Measurements from ENCODE around the gene FAM168A. TPM values are rescaled to one million over a fixed set of nuclear protein-coding genes. Genes with fewer than 3 reads are reported as not detected.

The FAM168A gene
- total RNA-seq, 1 donor from 2014 or later, result 19.3 TPM

DNA sequence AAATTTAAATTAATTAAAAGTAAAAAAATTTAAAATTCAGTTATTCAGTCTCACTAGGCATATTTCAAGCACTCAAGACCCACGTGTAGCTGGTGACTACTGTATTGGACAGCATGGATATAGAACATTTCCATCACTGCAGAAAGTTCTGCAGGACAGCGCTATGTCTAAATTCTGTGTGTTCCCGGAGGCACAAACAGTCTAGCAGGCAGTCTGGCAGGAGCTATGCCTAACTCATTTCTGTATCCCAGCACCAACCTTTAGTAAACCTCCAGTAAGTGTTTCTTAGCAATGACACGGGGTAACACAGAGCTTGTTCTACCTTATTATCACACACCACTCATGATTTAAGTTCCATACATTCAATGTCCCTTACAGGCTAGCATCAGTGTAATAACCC, 48.5 kb downstream of the FAM168A start:
- H3K9me3 Mint-ChIP-seq, result no peaks in the 10 kb centered on the region
- Histone ChIP-seq H3K9ac (no peak overlapping the region), H3K27ac (no peak overlapping the region), H3K4me2 (no peak overlapping the region), H3K9me3 (ENCODE audit: low read depth) (no peaks in the 10 kb centered on the region), H3K36me3 (no peaks in the 10 kb centered on the region), H2AFZ (replicated peaks) (no peak overlapping the region), H3K79me2 (ENCODE audit: low read depth) (peaks cover 48% of the 10 kb centered on the region), H3F3A (ENCODE audit: low read depth) (peaks cover 9% of the 10 kb centered on the region), H3K4me1 (peaks cover 20% of the 10 kb centered on the region), H4K20me1 (ENCODE audit: low read depth) (peaks cover 29% of the 10 kb centered on the region), H3K4me3 (no peak overlapping the region), H3K27me3 (no peaks in the 10 kb centered on the region)
- no peak overlapping the region for H3K4me3 Mint-ChIP-seq
- H3K27ac Mint-ChIP-seq, result no peak overlapping the region
- H3K4me1 Mint-ChIP-seq, result peaks cover 13% of the 10 kb centered on the region
- TF ChIP-seq EZH2phosphoT487 (IDR thresholded peaks at IDR 0.05) (no peak), EZH2 (IDR thresholded peaks at IDR 0.05) (no peak)
- TF ChIP-seq, protein P1, sequence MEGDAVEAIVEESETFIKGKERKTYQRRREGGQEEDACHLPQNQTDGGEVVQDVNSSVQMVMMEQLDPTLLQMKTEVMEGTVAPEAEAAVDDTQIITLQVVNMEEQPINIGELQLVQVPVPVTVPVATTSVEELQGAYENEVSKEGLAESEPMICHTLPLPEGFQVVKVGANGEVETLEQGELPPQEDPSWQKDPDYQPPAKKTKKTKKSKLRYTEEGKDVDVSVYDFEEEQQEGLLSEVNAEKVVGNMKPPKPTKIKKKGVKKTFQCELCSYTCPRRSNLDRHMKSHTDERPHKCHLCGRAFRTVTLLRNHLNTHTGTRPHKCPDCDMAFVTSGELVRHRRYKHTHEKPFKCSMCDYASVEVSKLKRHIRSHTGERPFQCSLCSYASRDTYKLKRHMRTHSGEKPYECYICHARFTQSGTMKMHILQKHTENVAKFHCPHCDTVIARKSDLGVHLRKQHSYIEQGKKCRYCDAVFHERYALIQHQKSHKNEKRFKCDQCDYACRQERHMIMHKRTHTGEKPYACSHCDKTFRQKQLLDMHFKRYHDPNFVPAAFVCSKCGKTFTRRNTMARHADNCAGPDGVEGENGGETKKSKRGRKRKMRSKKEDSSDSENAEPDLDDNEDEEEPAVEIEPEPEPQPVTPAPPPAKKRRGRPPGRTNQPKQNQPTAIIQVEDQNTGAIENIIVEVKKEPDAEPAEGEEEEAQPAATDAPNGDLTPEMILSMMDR (IDR thresholded peaks at IDR 0.05), result no peak
- no peaks in the 10 kb centered on the region for H3K36me3 Mint-ChIP-seq
- H3K27me3 Mint-ChIP-seq (ENCODE audit: insufficient read depth, low read depth), result no peaks in the 10 kb centered on the region
- no peak for DNase-seq (ENCODE audit: low spot score)

DNA sequence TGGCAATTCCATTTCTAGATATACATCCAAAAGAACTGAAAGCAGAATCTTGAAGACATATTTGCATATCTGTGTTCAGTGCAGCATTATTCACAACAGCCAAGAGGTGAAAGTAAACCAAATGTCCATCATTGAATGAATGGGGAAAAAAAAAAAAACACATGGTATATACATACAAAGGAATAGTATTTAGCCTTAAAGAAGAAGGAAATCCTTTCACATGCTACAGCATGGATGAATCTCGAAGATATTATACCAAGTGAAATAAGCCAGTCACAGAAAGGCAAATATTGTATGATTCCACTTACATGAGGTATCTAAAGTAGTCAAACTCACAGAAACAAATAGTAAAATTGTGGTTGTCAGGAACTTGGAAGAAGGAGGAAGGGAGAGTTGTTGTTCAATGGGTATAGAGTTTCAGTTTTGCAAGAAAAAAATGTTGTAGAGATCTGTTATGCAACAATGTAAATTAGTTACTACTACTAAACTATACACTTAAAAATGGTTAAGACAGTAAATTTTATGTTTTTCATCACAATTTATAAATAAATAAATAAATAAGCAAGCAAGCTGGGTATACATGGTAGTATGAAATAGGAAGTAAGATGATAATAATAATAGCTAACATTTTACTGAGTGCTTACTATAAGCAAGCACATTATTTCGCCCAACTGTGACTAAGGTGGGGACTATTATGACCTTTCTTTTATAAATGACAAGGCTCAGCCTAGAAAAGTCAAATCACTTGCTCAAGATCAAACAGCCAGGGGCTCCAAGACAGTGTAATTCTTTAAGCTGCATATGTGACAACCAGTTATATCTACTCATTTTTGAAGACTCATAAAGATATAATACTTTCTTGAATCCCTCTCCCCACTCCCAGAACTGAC, 50.0 kb downstream of the FAM168A start:
- no peak overlapping the region for H3K27ac ChIP-seq
- H3K27me3 ChIP-seq, result no peaks in the 10 kb centered on the region
- DNase-seq (ENCODE audit: low spot score), result no peak
- no peak overlapping the region for H3K27ac Mint-ChIP-seq
- no peak for TF ChIP-seq EZH2phosphoT487 (IDR thresholded peaks at IDR 0.05)
- TF ChIP-seq EZH2 (IDR thresholded peaks at IDR 0.05), result no peak
- TF ChIP-seq, protein P1 (IDR thresholded peaks at IDR 0.05), result no peak
- no peaks in the 10 kb centered on the region for H3K9me3 ChIP-seq (ENCODE audit: low read depth)
- no peaks in the 10 kb centered on the region for H3K9me3 Mint-ChIP-seq
- H3K4me3 Mint-ChIP-seq, result no peak overlapping the region
- H3K4me1 ChIP-seq, result peaks cover 20% of the 10 kb centered on the region
- H3K9ac ChIP-seq, result no peak overlapping the region
- peaks cover 50% of the 10 kb centered on the region for H3K79me2 ChIP-seq (ENCODE audit: low read depth)
- peaks cover 12% of the 10 kb centered on the region for H3K4me1 Mint-ChIP-seq
- no peak overlapping the region for H3K4me2 ChIP-seq
- no peaks in the 10 kb centered on the region for H3K27me3 Mint-ChIP-seq (ENCODE audit: insufficient read depth, low read depth)
- H3K36me3 ChIP-seq, result no peaks in the 10 kb centered on the region
- H3K4me3 ChIP-seq, result no peak overlapping the region
- no peak overlapping the region for H2AFZ ChIP-seq (replicated peaks)
- no peaks in the 10 kb centered on the region for H3K36me3 Mint-ChIP-seq
- peaks cover 24% of the 10 kb centered on the region for H4K20me1 ChIP-seq (ENCODE audit: low read depth)
- H3F3A ChIP-seq (ENCODE audit: low read depth), result peaks cover 12% of the 10 kb centered on the region

DNA sequence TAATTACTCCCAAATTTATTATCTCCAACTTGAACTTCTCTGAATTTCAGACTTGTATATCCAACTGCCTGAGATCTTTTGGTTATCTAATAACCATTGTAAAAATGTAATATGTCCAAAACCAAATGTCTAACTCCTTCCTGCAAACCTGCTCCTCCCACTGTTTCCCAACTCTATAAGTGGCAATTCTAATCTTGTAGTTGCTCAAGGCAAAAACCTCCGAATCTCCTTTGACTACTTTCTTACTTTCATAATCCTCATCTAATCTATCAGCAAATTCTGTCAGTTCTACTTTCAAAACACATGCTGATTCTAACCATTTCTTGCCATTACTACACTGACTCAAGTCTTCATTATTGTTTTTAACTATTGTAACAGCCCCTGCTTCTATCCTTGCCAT, 55.7 kb downstream of the FAM168A start:
- H3K4me3 Mint-ChIP-seq, result no peak overlapping the region
- no peak for DNase-seq (ENCODE audit: low spot score)
- Histone ChIP-seq H3K36me3 (no peaks in the 10 kb centered on the region), H3K9ac (no peak overlapping the region), H3K9me3 (ENCODE audit: low read depth) (no peaks in the 10 kb centered on the region), H3K4me2 (no peak overlapping the region), H3F3A (ENCODE audit: low read depth) (peaks cover 48% of the 10 kb centered on the region), H2AFZ (replicated peaks) (no peak overlapping the region), H3K27ac (no peak overlapping the region), H3K4me3 (no peak overlapping the region), H3K79me2 (ENCODE audit: low read depth) (peaks cover 59% of the 10 kb centered on the region), H4K20me1 (ENCODE audit: low read depth) (peaks cover 20% of the 10 kb centered on the region), H3K4me1 (peaks cover 33% of the 10 kb centered on the region), H3K27me3 (no peaks in the 10 kb centered on the region)
- no peaks in the 10 kb centered on the region for H3K36me3 Mint-ChIP-seq
- peaks cover 8% of the 10 kb centered on the region for H3K4me1 Mint-ChIP-seq
- no peaks in the 10 kb centered on the region for H3K27me3 Mint-ChIP-seq (ENCODE audit: insufficient read depth, low read depth)
- H3K27ac Mint-ChIP-seq, result no peak overlapping the region
- H3K9me3 Mint-ChIP-seq, result no peaks in the 10 kb centered on the region
- TF ChIP-seq EZH2 (IDR thresholded peaks at IDR 0.05), result no peak
- TF ChIP-seq, protein P1 (IDR thresholded peaks at IDR 0.05), result no peak
- TF ChIP-seq EZH2phosphoT487 (IDR thresholded peaks at IDR 0.05), result no peak
